Mammary epithelial cell (primary cell): ENCODE data around the gene EDDM13.

Experiments used
- EZH2 ChIP-seq: IDR thresholded peaks from 2 replicates; pipeline ENCODE4 v1.6.1; 2012; ENCODE audit warnings: low read length, inconsistent platforms, borderline replicate concordance
- TF ChIP-seq, protein P1 (sequence below), 2 donors: IDR thresholded peaks in 1 of 2; conservative IDR thresholded peaks in 1 of 2; 2 replicates each; pipeline ENCODE4 v1.5.1; 2011 to 2012; ENCODE audit warnings: inconsistent platforms in 2 of 2, low read length in 2 of 2, mild to moderate bottlenecking in 2 of 2, control low read depth in 1 of 2, low read depth in 1 of 2; ENCODE audit not compliant: insufficient read depth in 1 of 2; ENCODE audit errors: extremely low read depth in 1 of 2

GRCh38 chr19:56351208-56351607 lies 78.7 kb downstream of the EDDM13 start:
- TF ChIP-seq, protein P1, sequence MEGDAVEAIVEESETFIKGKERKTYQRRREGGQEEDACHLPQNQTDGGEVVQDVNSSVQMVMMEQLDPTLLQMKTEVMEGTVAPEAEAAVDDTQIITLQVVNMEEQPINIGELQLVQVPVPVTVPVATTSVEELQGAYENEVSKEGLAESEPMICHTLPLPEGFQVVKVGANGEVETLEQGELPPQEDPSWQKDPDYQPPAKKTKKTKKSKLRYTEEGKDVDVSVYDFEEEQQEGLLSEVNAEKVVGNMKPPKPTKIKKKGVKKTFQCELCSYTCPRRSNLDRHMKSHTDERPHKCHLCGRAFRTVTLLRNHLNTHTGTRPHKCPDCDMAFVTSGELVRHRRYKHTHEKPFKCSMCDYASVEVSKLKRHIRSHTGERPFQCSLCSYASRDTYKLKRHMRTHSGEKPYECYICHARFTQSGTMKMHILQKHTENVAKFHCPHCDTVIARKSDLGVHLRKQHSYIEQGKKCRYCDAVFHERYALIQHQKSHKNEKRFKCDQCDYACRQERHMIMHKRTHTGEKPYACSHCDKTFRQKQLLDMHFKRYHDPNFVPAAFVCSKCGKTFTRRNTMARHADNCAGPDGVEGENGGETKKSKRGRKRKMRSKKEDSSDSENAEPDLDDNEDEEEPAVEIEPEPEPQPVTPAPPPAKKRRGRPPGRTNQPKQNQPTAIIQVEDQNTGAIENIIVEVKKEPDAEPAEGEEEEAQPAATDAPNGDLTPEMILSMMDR (conservative IDR thresholded peaks at IDR 0.05 in 1 of 2, IDR thresholded peaks at IDR 0.05 in 1 of 2; ENCODE audit: extremely low read depth in 1 of 2, insufficient read depth in 1 of 2, low read depth in 1 of 2, low read length in 2 of 2) = no peak
- no peak for TF ChIP-seq EZH2
